Stimulated activated CD4-positive, alpha-beta T cell treated with anti-CD3 and anti-CD28 coated beads, TNF-alpha, amount 100 ng/mL, for 48 hours (primary cell): ENCODE data around the gene PYROXD2.
A peak's percentile ranks its signal among the peaks of the same experiment; 100 is the strongest.
"Not testable (repeated sequence)": the region's sequence is repeated elsewhere in the genome, so short reads cannot be mapped to it uniquely, and the experiment has no call there.

ENCODE experiments used
- DNase-seq, 3 donors: peaks; one replicate each; pipeline ENCODE4 v3.0.0-alpha.2; 2020; ENCODE audit warnings: low read depth in 3 of 3

Gene PYROXD2

DNA sequence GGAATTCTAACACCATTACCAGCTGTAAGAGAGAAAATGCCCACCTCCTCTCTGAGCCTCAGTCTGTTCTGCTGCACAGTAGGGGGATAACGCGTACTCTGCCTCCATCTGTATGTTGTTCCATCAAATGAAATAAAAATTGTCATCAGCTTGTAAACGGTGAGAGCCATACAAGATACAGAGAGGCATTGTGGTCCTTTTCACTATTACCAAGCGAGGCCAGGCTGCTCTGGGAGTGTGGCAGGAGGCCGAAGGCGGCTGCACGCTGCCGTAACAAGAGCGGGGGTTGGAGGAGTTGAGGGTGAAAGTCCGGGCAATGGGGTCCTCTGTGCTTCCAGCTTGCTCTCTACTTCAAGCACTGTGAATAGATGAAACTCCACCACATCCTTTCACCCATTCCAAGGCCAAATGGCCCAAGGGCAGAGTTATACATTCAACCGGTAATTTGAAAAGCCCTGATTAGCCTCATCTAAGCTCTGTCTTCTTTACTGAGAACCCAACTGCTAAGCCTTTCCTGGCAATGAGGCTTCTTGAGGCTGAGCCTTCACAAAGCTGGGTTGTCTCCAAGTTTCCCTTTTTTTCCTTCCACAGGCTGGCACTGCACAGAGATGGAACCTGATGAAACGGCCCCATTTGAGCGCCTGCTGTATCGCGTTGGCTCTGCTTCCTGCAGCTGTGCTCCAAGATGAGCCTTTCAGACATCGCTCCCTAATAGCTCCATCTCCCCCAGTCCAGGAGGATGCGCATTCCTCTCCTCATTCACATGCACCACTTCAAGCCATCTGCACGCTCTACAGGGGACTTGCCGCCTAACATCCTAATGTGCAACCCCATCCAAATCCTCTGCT lies 47.2 kb downstream of the PYROXD2 start:
- DNase-seq, result no peak

DNA sequence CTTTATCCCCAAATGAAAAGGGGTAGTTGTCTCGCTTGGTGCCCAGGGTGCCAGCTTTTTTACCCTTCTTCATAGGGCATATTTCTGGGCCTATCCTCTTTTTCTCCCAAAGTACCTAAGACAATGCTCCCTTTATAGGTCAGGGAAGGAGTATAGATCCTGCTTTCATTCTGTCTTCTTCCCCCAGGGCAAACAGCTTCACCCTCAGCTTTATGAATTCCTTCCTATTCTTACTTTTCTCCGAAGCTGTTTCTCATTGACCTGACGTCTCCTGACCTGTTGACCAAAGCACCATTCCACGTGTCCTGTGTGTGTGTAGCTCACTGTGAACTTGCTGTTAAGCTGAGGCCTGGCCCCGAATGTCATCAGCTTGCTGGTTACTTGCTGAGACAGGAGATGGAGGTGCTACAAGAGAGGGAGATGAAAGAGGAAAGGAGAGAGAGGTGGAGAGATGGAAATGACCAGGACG lies 48.9 kb downstream of the PYROXD2 start:
- DNase-seq, result no peak

DNA sequence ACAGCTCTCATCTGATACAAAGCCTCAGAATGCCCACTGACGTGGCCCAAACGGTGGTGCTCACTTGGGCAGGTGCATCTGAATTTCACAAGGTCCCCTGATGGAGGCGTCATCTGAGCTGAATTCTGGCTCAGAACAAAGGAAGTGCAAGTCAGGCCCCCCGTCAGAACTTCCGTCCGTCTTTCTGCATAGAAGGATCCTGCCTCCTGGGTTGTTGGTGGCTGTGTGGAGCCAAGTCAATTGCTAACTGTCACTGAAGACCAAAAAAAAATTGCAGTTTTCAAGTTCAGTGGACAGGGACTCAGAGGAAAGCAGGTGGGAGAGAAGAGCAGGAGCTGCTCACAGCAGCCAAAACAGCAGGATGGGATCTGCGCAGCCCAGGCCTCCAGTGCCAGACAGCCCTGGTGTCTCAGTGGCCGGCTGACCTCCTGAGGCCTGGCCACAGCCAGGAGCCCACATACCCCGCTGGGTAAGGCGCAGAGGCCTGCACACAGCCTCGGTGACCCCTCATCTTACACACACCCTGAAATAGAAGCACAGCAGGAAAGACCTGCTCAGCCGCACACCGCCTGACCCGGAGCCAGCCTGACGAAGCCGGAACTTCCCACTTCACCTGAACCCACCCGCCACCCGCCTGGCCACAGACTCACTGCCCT lies 49.4 kb downstream of the PYROXD2 start:
- no peak for DNase-seq

DNA sequence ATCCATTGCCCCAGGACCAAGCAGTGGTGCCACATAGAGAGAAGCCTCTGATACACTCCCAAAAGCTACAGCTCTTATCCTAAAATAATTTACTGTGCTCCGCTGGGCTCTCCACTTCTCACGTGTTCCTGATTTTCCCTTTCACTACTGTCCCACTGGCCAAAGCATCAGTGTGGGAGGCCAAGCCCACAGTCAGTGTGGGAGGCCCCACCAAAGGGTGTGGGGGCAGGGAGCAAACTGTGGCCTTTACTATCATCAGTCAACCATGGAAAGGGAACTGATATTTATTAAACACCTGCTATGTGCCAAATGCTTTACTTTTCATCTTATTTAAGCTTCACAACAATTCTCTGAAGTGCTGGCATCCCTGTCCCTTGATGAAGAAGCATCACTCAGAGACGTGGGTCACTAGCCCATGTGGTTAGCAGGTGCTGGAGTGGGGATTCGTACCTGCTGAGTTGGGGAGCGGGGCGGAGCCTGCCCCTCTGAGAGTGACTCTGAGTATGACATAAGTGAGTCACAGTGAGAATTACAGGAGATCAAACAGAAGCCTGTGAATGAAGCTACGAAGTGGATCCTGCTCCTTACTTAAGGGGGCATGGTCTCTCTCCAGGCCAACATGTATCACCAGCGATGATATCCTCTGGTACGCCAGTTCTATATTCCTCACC lies 50.4 kb downstream of the PYROXD2 start:
- no peak for DNase-seq

DNA sequence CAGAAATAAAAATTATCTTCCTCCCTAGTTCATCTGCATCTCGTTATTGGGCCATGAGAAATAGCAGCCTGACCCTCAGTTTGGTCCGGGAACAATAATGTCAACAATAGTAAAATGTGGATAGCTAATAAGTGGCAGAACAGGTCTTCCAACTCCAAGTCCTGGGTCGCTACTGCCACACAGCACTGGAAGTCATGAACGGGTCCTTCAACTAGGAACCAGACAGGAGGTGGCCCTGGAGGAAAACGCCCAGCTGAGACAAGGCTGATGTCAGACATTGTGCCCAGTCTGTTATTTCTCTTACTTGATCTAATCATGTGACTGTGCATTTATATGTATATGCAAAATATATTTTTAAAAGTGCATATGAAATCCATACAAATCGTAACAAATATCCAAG lies 51.8 kb downstream of the PYROXD2 start:
- no peak for DNase-seq

DNA sequence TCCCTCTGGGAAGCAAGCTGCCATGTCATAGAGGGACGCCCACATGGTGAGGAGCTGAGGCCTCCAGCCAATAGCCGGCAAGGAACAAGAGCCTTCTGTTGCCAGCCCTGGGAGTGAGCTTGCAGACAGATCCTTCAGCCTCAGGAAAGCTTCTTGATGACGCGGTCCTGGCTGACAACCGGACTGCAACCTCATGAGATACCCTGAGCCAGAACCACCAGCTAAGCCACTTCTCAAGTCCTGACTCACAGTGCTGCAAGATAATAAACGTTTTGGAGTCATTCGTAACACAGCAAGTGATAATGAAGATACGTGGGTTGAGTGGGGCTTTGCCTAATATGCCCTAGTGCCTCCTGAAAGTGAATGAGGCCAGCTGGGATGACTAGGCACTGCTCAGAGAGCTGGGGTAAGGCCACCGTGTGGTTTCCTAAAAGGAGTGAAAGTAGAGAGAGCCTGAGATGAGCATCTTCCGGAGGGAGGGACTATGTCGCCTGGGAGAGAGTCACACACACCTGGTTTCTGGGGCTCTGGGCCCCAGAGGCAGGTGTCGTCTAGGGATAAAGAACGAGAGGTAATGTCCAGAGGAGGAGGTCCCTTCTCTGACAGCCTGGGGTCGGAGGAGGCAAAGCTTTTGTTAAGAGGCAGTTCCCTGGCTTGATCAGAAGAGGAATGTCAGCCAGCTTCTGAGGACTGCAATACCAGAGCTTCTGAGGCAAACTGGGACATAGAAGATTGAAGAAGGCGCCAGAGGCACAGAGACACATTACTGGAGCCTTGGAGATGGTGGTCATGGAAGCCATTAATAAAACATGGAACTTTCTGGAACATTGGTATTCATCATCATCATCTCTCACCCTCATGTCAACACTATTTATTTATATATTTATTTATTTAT lies 53.6 kb downstream of the PYROXD2 start:
- peak; percentile 5 to 42 (median 8) for DNase-seq

DNA sequence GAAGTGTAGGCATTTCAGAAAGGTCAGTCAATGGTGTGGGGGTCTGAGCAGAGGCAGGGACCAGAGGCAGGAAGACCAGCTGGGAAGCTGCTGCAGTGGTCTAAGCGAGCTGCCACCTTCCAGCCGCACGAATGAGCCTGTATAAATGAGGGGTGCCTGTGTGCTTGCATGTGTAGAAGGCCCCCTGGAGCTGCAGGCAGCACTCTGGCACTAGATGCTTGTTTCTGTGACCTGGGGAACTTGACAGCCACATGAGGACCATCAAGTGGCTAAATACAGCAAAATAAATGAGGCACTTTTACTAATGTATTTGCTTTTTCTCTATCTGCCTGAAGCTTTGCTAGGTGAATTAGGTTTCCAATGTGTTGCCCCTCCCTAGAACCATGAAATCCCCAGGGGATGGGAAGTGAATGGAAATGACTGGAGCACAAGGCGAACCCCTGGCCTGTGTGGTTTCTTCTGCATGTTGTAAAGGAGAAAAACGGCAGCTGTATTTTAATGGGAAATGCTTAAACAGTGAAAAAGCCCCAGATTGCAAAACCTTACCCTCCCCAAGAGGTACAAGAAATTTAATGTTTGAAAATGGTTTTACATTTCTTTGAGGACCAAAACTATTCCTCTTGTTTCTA lies 57.7 kb downstream of the PYROXD2 start:
- no peak for DNase-seq

DNA sequence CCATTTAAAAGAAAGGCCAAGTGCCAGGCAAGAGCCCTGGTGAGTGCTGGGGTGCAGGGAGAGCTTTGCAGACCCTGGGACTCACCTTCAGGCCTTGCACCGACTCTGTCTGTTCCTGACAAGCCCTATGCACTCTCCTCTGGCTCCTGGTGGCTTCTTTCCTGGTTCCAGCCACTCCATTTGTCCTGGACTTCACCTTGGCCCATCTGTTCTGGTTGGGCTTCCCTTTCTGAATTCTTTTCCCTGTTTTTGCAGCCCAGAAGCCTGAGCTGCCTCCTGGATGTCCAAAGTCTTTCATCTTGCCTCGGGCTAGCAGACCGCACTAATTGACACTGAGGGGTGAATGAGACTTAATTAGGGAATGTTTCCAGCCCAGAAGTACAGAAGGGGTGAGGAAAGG lies 60.5 kb downstream of the PYROXD2 start:
- no peak for DNase-seq

DNA sequence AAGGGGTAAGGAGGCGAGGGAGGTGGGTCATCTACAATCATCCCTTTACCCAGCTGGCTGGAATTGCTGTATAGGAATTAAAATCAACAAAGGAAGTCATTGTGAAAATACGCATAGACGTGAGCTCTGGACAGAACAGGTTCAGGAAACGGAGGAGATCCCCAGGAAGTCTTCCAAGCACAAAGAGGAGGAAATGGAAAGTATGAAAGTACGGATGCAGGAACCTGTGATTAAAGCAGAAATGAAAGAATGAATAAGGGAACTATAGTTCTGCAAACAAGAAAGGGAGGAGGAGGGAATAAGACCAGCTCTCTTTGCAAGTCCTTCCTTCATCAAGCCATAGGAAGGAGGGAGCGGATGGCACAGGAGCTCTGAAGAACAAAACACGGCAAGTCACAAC lies 61.8 kb downstream of the PYROXD2 start:
- no peak for DNase-seq

DNA sequence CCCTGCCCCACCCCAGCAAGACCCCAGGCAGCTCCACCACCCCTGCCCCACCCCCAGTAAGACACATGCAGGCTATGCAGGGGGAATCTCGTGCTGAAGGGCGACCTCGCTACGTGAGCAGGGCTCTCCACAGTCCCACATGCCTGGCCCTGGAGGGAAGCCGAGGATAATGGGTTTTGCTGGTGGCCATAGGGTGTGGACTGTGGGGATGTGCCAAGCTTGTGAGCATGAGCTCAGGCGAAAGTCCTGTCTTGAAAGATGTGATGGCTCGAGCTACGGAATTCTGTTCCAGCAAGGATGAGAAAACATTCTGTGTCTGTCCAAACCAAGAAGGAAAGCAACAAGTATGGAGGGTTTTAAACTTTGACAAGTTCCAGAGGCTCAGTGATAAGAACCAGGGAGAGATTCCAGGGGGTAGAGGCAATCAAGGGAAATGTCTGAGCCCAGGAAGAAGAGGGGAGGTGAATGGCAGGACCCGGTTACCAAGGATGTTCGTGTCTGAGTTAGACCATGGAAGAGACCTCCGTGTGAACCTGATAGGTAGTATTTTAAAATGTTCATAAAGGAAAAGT lies 63.1 kb downstream of the PYROXD2 start:
- DNase-seq, result no peak

DNA sequence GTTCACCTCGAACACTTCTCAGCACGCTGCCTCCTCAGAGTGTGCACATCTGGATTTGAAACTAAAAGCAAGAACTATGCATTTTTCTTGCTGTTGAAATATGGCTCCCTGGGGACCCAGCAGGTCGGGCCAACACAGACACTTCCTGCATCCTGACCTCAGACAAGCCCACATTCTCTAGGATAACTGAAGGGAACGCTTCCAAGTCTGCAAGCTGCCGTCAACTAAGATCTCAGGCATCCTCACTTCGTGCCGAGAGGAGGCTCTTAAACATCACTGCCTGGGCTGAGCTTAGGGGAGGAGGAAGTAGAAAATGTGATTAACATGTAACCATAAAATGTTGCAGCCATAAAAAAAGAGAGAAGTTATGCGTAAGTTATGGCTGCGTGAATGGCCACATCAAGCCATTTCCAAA lies 65.5 kb downstream of the PYROXD2 start:
- no peak for DNase-seq

DNA sequence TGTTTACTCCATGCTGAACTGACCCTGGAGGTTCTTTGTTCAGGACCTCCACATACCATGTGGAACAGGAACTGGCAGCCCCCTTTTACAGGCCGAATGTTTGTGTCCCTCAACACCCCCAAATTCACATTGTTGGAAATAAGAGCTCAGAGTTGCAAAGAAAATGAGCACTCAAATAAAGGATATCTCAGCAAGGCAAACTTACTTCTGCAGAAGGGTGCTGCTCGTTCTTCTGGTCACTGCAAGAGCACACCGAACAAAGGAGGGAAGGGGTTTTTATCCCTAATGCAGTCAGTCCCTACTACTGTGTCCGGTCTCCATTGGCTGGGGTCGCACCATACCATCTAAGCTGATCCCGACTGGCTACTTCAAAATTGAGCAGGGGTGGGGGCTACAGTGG lies 68.1 kb downstream of the PYROXD2 start:
- no peak for DNase-seq

DNA sequence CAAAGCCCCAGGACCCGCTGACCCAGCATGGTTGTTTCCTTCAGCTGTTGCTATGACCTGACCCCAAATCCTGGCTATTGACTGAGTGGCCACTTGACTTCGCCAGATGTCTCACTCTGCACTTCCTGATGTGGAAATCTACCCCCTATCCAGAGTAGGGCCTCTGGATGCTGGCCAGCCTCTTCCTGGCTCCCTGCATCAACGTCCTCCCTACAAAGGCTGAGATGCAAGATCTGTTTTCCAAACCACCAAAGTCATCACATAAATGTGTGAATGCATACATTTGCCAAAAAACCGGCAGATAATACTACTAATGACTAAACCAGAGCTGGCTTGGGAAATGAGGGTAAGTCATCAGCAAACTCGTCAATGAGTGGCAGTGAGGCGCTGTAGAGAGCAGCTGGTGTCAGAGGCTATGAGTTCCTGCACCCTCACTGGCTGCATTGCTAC lies 70.4 kb downstream of the PYROXD2 start:
- no peak for DNase-seq

DNA sequence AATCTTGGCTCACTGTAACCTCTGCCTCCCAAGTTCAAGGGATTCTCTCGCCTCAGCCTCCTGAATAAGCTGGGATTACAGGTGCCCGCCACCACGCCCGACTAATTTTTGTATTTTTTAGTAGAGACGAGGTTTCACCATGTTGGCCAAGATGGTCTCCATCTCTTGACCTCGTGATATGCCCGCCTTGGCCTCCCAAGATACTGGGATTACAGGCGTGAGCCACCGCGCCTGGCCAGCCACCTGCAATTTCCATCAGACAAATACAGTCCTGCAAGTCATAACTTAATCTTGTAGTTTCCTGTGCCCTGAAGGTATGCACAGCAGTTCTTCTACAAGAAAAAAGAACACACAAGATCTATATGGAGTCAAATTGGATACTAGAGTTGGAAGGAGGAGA lies 73.3 kb downstream of the PYROXD2 start:
- DNase-seq, result not testable (repeated sequence)

DNA sequence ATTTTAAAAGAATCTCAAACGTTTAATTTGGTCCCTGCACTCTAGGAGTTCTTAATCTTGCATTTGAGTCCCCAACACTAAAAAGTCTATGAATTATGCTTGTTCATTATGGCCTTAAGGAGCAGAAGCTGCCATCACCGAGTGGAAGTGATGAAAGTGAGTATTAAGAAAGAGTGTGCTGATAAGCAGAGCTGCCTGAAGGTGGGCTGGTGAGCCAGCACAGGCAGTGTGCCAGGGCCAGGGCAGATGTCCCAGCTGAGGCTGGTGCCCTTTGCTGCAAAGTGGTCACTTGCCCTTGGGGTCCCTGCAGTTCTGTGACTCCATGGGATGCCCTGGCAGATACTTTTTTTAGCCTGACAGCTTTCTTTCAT lies 74.1 kb downstream of the PYROXD2 start:
- no peak for DNase-seq

DNA sequence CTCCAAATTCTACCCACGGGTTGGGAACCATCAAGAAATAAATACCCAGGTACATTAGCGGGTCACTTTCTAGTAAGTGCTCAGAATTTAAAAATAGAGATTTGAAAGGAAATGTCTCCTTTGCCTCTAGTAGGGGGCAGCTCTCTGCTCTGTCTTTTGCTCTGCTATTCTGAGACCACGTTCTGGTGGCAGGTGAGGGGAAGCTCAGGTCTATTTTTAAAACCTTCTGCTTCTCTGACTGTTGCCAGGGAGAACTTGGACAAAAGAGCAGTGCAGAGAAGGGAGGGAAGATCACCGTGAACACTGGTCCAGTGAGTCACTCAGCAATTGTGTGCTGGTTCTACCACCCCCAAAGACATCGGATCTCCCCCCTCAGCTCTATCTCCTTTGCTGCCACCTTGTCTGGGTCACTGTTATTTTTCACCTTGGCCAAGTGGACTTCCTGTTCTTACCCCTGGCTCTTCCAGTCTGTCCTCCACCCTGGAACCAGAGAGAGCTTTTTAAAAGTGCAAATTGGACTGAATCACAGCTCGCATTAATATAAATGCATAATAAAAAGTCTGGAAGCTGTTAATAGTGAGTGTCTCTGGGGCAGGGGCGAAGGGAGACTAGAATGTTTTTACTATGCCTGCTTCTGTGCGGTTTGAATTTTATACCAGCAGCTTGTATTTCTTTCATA lies 74.6 kb downstream of the PYROXD2 start:
- DNase-seq, result no peak

DNA sequence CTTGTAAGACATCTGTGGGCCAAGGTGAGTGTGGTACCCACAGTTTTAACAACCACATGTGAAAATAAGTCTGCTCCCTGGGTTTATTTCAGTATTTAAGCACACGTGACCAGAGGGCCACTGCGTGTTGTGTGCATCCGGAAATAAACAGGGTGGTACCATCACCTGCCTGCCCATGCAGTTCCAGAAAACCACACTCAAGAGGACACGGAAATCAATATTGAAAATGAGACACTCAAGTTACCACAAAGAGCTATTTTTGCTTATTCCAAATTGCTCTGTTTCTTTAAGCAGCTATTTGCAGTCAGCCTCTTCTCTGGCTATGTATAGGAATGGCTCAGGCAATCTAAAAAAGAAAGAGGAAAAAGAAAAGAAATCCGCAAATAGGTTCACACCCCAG lies 75.2 kb downstream of the PYROXD2 start:
- no peak for DNase-seq

DNA sequence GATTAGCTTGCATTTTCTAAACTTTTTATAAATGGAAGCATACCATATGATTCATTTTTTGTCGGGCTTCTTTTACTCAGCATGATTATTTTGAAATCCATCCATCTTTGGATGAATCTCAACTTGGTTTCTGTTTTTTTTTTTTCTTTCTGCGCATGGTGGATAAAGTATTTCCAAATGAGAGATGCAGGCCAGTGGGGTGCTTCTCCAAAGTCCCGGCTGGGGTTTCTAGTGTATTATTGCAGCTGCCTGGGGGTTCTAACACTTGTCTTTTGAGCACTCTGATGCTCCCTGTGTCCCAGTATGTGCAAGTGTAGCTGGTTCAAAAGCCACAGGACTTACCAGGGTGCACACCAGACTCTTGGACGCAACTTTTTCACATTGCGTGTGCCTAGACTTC lies 76.1 kb downstream of the PYROXD2 start:
- DNase-seq, result no peak

DNA sequence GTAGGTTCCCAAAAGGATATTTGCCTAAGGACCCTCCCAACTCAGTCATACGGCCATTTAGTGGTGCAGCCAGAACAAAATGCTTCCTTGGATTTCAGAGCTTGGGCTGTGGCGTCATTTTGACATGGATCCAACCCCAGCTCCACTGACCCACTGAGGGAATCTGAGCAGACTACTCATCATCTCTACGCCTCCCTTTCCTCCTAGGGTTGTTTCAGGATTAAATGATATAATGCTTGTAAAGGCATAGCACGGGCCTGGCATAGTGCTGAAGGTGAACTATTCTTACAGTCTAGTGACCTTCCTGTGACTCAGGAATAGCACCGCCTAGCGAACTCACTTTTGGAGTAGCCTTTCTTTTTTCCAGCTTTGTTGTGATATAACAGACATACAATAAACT lies 76.7 kb downstream of the PYROXD2 start:
- DNase-seq, result no peak

DNA sequence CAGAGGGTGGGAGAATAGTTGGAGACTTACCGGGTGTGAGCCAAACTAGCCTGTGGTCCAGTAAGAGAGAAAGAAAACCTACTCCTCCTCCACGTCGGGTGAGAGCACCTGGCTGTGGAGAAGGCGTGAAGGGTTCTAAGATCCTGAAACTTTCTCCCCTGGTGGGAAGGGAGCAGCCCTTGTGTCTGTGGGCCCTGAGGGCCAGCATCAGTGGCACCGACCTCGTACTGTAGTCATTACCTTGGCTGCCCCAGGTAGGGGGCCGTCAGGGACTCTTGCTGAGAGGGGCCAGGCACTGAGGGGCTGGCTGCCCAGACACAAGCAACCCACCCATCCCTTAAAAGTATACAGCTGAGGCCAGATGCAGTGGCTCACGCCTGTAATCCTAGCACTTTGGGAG lies 77.5 kb downstream of the PYROXD2 start:
- no peak for DNase-seq
